Smooth muscle cell (in vitro differentiated cells): ENCODE data around the gene CNTFR. TPM values are rescaled to one million over a fixed set of nuclear protein-coding genes. Genes with fewer than 3 reads are reported as not detected.

Experiments
- DNase-seq: peaks from one replicate; lab custom pipeline; 2025; ENCODE audit not compliant: unreplicated experiment; lab: John Stamatoyannopoulos, UW
- H2AFZ ChIP-seq: fragments of 200-600 bp; sonication (generic); 2 replicates; pipeline ENCODE4 v1.6.0; 2016; ENCODE audit warnings: antibody characterized with exemption, low read depth, mild to moderate bottlenecking
- H3F3A ChIP-seq: fragments of 200-600 bp; sonication (generic); 2 replicates; pipeline ENCODE4 v1.6.0; 2017; ENCODE audit warnings: antibody characterized with exemption, low read depth
- H3K27ac ChIP-seq: fragments of 200-600 bp; sonication (generic); 2 replicates; pipeline ENCODE4 v1.5.1; 2016; ENCODE audit warnings: low read depth, mild to moderate bottlenecking
- H3K27me3 ChIP-seq: fragments of 200-600 bp; sonication (generic); 2 replicates; pipeline ENCODE4 v1.6.1; 2016; ENCODE audit warnings: low read depth, mild to moderate bottlenecking
- H3K36me3 ChIP-seq: fragments of 200-600 bp; sonication (generic); 2 replicates; pipeline ENCODE4 v1.5.1; 2016; ENCODE audit warnings: low read depth
- H3K4me1 ChIP-seq: fragments of 200-600 bp; sonication (generic); 2 replicates; pipeline ENCODE4 v1.5.1; 2016; ENCODE audit warnings: low read depth
- H3K4me2 ChIP-seq: fragments of 200-600 bp; sonication (generic); 2 replicates; pipeline ENCODE4 v1.6.0; 2016; ENCODE audit warnings: mild to moderate bottlenecking
- H3K4me3 ChIP-seq: fragments of 200-600 bp; sonication (generic); 2 replicates; pipeline ENCODE4 v1.5.1; 2016; ENCODE audit warnings: mild to moderate bottlenecking
- H3K79me2 ChIP-seq: fragments of 200-600 bp; sonication (generic); 2 replicates; pipeline ENCODE4 v1.6.0; 2016; ENCODE audit warnings: low read depth, mild to moderate bottlenecking
- H3K9ac ChIP-seq: fragments of 200-600 bp; sonication (generic); 2 replicates; pipeline ENCODE4 v1.6.0; 2016; ENCODE audit warnings: low read depth
- H3K9me3 ChIP-seq: fragments of 200-600 bp; sonication (generic); replicated peaks from 2 replicates; pipeline ENCODE4 v1.5.1; 2016; ENCODE audit warnings: low read depth
- H4K20me1 ChIP-seq: fragments of 200-600 bp; sonication (generic); 2 replicates; pipeline ENCODE4 v1.6.0; 2016; ENCODE audit warnings: low read depth
- CTCF ChIP-seq: fragments of 200-600 bp; sonication (generic); IDR thresholded peaks from 2 replicates; pipeline ENCODE4 v1.5.1; 2017; ENCODE audit warnings: borderline replicate concordance, mild to moderate bottlenecking, antibody characterized with exemption; ENCODE audit not compliant: insufficient read depth, poor library complexity, severe bottlenecking
- WGBS: methylation state at CpG from one replicate; pipeline ENCODE4 v1.1.7; 2016; ENCODE audit warnings: low lambda C conversion rate; 5-methylcytosine and 5-hydroxymethylcytosine counted together
- polyA plus RNA-seq: library from polyadenylated mRNA; unstranded; fragments of >200 nt; fragmentation: Nextera tagmentation; extraction: Ambion mirVana; gene quantifications from 2 replicates; pipeline ENCODE4 v1.2.1, GENCODE V29; 2016
- total RNA-seq: library from RNA; depleted of rRNA; stranded (reverse); fragments of >200 nt; gene quantifications from 2 replicates; pipeline ENCODE4 v1.2.3, GENCODE V29; 2014

Gene CNTFR
- total and polyA plus RNA-seq, 2 experiments from 2014 or later = 4.3 to 16.4 TPM

DNA sequence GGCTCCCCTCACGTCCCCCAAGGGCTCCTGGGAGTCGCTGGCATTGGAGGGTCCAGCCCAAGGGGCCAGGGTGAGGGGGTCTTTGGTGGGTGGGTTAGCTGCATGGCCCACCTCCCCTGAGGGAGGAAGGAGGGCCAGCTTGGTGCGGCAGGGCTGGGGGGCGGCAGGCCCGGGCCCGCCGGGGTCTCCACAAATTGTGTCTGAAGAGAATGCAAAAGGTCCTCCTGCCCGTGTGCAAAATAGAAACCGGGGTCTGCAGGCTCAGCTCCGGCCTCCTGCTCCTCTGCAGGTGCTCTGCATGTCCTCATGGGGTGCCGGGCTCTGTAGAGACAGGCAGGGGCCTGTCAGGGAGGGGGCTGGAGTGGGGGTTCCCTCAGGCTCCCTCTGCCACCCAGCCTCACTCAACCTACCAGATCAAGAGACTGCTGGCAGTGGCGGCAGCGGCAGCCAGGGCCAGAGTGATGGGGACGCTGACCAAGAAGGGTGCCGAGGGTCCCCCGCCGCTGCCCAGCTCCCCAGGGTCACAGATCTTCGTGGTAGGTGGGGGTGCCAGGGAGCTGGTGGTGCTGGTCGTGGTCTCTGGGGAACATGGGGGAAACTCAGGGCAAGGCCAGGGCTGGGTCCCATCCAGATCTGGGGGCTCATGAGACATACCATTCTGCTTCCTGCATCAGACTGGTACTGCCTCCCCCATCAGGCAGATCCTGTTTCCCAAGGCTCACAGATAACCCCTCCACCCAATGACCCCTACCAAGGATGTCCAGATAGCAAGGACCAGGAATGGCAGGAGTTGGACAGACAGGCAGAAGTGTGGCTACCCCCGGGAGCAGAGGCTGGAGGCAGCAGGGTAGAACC lies 37.5 kb downstream of the CNTFR start:
- Histone ChIP-seq H3F3A (no peaks in the 10 kb centered on the region), H3K4me1 (peaks cover 7% of the 10 kb centered on the region), H3K27ac (no peak overlapping the region), H3K4me2 (no peak overlapping the region), H3K36me3 (no peaks in the 10 kb centered on the region), H3K9ac (no peak overlapping the region), H3K4me3 (no peak overlapping the region), H3K27me3 (no peaks in the 10 kb centered on the region), H3K9me3 (no peaks in the 10 kb centered on the region), H2AFZ (no peak overlapping the region), H3K79me2 (no peaks in the 10 kb centered on the region), H4K20me1 (no peaks in the 10 kb centered on the region)
- WGBS = 98% methylated on average over 9 of the region's 20 CpGs
- no peak for TF ChIP-seq CTCF
- no peak for DNase-seq

GRCh38 chr9:34550681-34551270 lies 38.7 kb downstream of the CNTFR start:
- Histone ChIP-seq H3K79me2 (no peaks in the 10 kb centered on the region), H2AFZ (no peak overlapping the region), H3K27ac (no peak overlapping the region), H3K9ac (no peak overlapping the region), H3K4me3 (no peak overlapping the region), H3K9me3 (no peaks in the 10 kb centered on the region), H3K4me1 (peaks cover 7% of the 10 kb centered on the region), H4K20me1 (no peaks in the 10 kb centered on the region), H3F3A (no peaks in the 10 kb centered on the region), H3K36me3 (no peaks in the 10 kb centered on the region), H3K27me3 (no peaks in the 10 kb centered on the region), H3K4me2 (no peak overlapping the region)
- no peak for TF ChIP-seq CTCF
- DNase-seq = no peak
- 94% methylated on average over 5 of the region's 5 CpGs for WGBS

- no peak for TF ChIP-seq CTCF
- H3K4me2 ChIP-seq = no peak overlapping the region
- H3K79me2 ChIP-seq = no peaks in the 10 kb centered on the region
- no peaks in the 10 kb centered on the region for H3K27me3 ChIP-seq
- H3K27ac ChIP-seq = no peak overlapping the region
- H3K9ac ChIP-seq = no peak overlapping the region
- no peaks in the 10 kb centered on the region for H3F3A ChIP-seq
- no peaks in the 10 kb centered on the region for H3K9me3 ChIP-seq
- no peak overlapping the region for H3K4me3 ChIP-seq
- H4K20me1 ChIP-seq = no peaks in the 10 kb centered on the region
- H2AFZ ChIP-seq = no peak overlapping the region
- H3K36me3 ChIP-seq = no peaks in the 10 kb centered on the region
- 90% methylated on average over 12 of the region's 12 CpGs for WGBS
- DNase-seq = no peak
- peaks cover 7% of the 10 kb centered on the region for H3K4me1 ChIP-seq
Measured at GRCh38 chr9:34550016-34550680, 39.4 kb downstream of the CNTFR start.
